ENCODE measurements around the gene ITGA6. TPM values are rescaled to one million over a fixed set of nuclear protein-coding genes. Genes with fewer than 3 reads are reported as not detected.

The ITGA6 gene
- 10 to 100 TPM; 29.9 to 46.5 (median 36.6) TPM for total RNA-seq

DNA sequence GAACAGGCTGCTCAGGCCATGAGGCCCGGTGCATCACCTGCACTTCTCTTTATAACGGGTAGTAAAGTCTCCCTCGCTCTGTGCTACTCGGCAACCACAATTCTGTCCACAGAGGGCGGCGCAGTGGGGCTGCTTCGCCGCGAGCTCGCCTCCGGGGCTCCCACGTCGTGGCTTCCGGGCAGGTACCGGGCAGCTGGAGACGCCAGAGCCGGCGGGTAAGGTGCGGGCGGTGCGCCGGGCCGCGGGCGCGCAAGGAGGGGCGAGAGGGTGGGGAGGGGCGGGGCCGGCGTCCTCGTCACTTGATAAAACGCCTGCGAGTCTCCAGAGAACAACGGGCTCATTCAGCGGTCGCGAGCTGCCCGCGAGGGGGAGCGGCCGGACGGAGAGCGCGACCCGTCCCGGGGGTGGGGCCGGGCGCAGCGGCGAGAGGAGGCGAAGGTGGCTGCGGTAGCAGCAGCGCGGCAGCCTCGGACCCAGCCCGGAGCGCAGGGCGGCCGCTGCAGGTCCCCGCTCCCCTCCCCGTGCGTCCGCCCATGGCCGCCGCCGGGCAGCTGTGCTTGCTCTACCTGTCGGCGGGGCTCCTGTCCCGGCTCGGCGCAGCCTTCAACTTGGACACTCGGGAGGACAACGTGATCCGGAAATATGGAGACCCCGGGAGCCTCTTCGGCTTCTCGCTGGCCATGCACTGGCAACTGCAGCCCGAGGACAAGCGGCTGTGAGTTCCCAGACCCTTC lies at the start of gene ITGA6:
Gene ITGA6 (plus strand): TSS at position 331 of the 734 bp plus-strand sequence.
- Histone ChIP-seq H3K27me3 (peaks cover 0 to 45% (median 2%) of the 10 kb centered on the region in 4 donors), H3K4me1 (peaks cover 12 to 22% (median 21%) of the 10 kb centered on the region in 4 donors), H3K9me3 (no peaks in the 10 kb centered on the region), H3K36me3 (no peaks in the 10 kb centered on the region), H3K27ac (replicated peaks in 1 of 4) (peak within 1 kb of the TSS; percentile 66 to 80 (median 78)), H3K4me3 (peak within 1 kb of the TSS; percentile 66 to 80 (median 72))
- DNase-seq (ENCODE audit: extremely low spot score), result no peak
- 0% methylated on average over 2 of the region's 79 CpGs for WGBS
- peak; percentile 61 to 80 for TF ChIP-seq POLR2AphosphoS5 (IDR thresholded peaks at IDR 0.05)
- TF ChIP-seq POLR2A (IDR thresholded peaks at IDR 0.05; ENCODE audit: low read depth), result no peak
- TF ChIP-seq EP300 (IDR thresholded peaks at IDR 0.05), result no peak
- TF ChIP-seq, protein P1, sequence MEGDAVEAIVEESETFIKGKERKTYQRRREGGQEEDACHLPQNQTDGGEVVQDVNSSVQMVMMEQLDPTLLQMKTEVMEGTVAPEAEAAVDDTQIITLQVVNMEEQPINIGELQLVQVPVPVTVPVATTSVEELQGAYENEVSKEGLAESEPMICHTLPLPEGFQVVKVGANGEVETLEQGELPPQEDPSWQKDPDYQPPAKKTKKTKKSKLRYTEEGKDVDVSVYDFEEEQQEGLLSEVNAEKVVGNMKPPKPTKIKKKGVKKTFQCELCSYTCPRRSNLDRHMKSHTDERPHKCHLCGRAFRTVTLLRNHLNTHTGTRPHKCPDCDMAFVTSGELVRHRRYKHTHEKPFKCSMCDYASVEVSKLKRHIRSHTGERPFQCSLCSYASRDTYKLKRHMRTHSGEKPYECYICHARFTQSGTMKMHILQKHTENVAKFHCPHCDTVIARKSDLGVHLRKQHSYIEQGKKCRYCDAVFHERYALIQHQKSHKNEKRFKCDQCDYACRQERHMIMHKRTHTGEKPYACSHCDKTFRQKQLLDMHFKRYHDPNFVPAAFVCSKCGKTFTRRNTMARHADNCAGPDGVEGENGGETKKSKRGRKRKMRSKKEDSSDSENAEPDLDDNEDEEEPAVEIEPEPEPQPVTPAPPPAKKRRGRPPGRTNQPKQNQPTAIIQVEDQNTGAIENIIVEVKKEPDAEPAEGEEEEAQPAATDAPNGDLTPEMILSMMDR (IDR thresholded peaks at IDR 0.05), result peak in 1 of 3 experiments; percentile 3
- intact Hi-C loops (cut with DNase I), result no loop called here

DNA sequence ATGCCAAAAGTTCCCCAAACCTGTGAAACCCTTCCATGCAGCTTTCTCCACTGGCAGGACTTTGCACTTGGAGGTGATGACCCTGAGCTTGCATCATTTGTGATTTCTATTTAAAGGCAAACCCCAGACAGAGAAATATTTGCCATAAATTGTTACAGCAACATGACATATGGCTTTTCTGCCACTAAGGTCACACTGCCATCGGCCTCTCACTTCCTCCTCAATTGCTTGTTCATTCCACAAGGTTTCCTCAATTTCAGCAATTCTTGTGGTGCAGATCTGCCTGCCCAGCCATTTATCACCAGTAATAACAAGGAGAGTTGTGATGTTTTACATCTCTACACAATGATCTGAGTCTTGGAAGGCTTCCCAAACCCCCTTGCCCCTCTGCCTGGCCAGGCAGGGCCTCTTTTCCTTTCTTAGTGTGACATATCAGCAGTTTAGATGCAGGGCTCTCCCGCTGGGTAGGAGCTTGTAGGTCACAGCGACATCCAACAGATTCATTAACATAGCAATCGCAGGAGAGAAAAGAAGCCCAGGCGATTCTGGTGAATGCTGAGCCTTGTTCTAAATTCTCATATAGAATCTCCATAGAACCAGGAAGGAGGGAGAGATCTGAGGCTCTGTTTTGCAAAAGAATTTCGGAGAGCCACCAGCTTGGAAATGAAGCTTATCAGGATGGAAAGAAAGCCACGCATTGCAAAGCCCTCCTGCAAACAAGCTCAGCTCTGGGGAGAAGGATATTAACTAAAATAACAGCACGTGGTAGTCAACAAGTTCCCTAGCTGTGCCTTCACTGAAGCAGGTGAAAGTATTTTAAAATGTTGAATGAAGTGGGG lies 46.7 kb upstream of the ITGA6 start:
- H3K36me3 ChIP-seq, result no peaks in the 10 kb centered on the region
- H3K4me1 ChIP-seq, result peaks cover 0 to 18% (median 6%) of the 10 kb centered on the region in 4 donors
- peaks cover 0 to 4% (median 0%) of the 10 kb centered on the region in 4 donors for H3K9me3 ChIP-seq
- H3K27me3 ChIP-seq, result no peaks in the 10 kb centered on the region
- intact Hi-C loops (cut with DNase I), result no loop called here
- H3K27ac ChIP-seq (replicated peaks in 1 of 4), result no peak overlapping the region
- TF ChIP-seq EP300 (IDR thresholded peaks at IDR 0.05), result no peak
- TF ChIP-seq, protein P1 (IDR thresholded peaks at IDR 0.05), result no peak
- TF ChIP-seq POLR2A (IDR thresholded peaks at IDR 0.05; ENCODE audit: low read depth), result no peak
- TF ChIP-seq POLR2AphosphoS5 (IDR thresholded peaks at IDR 0.05), result no peak
- DNase-seq (ENCODE audit: extremely low spot score), result no peak
- WGBS, result 50% methylated on average over 8 of the region's 8 CpGs
- no peak overlapping the region for H3K4me3 ChIP-seq

DNA sequence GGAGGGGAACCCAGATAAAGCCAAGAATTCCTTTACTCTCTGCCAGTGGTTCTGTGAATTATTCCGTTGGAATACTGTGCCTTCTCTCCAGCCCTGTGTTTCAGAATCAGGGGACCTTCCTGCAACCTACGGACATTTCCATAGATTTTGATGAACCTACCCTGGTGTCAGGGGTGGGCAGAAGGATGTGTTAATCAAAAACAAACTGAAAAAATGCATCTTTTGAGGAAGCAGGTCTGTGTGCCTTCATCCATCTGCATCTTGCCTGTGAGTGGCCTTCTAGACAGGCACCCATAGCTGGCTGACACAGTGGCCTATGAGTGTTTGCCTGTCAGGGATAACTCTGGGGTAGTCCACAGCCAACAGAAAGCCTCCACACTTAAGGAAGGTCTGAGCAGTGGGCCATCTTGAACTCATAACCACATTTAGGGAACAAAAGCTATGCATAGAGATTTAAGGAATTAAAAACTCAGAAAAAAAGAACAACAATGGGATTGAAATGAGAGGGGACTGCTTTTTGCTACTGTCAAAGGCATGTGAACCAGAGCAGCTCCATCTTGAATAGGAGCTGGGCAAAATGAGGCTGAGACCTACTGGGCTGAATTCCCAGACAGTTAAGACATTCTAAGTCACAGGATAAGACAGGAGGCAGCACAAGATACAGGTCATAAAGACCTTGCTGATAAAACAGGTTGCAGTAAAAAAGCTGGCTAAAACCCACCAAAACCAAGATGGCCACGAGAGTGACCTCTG lies 45.9 kb upstream of the ITGA6 start:
- no peak for DNase-seq (ENCODE audit: extremely low spot score)
- H3K36me3 ChIP-seq, result no peaks in the 10 kb centered on the region
- H3K4me3 ChIP-seq, result no peak overlapping the region
- 69% methylated on average over 3 of the region's 3 CpGs for WGBS
- H3K27me3 ChIP-seq, result no peaks in the 10 kb centered on the region
- no peak overlapping the region for H3K27ac ChIP-seq (replicated peaks in 1 of 4)
- peaks cover 0 to 14% (median 6%) of the 10 kb centered on the region in 4 donors for H3K4me1 ChIP-seq
- TF ChIP-seq EP300 (IDR thresholded peaks at IDR 0.05) (no peak), POLR2A (IDR thresholded peaks at IDR 0.05; ENCODE audit: low read depth) (no peak), POLR2AphosphoS5 (IDR thresholded peaks at IDR 0.05) (no peak)
- TF ChIP-seq, protein P1 (IDR thresholded peaks at IDR 0.05), result no peak
- intact Hi-C loops (cut with DNase I), result no loop called here
- peaks cover 0 to 4% (median 0%) of the 10 kb centered on the region in 4 donors for H3K9me3 ChIP-seq

DNA sequence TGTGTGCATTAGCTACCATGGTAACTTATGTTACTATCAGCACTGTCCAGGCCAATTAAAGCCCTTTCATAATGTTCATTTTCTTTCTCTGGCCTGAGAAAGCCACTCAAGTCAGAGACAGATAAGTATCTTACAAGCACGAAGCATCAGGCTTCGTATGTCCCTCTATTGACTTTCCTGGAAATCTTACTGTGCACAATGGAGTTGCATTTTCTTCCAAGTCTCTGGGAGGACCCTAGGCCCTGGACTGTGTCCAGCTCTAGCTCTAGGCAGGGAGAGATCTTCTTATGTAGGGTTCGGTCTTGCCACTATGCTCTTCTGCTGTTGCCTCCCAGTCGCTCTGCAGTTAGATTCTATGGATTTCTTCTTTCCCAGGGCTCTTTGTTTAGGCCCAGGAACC lies 40.0 kb upstream of the ITGA6 start:
- intact Hi-C loops (cut with DNase I), result no loop called here
- no peaks in the 10 kb centered on the region for H3K27me3 ChIP-seq
- no peak overlapping the region for H3K27ac ChIP-seq (replicated peaks in 1 of 4)
- WGBS, result 68% methylated on average over 4 of the region's 4 CpGs
- H3K4me1 ChIP-seq, result peaks cover 0 to 4% (median 0%) of the 10 kb centered on the region in 4 donors
- H3K4me3 ChIP-seq, result no peak overlapping the region
- DNase-seq (ENCODE audit: extremely low spot score), result no peak
- no peaks in the 10 kb centered on the region for H3K9me3 ChIP-seq
- H3K36me3 ChIP-seq, result no peaks in the 10 kb centered on the region
- TF ChIP-seq POLR2AphosphoS5 (IDR thresholded peaks at IDR 0.05), result no peak
- no peak for TF ChIP-seq EP300 (IDR thresholded peaks at IDR 0.05)
- TF ChIP-seq POLR2A (IDR thresholded peaks at IDR 0.05; ENCODE audit: low read depth), result no peak
- TF ChIP-seq, protein P1 (IDR thresholded peaks at IDR 0.05), result no peak
